Aorta (tissue), 5 donors: ENCODE data around the gene MPG. TPM values are rescaled to one million over a fixed set of nuclear protein-coding genes. Genes with fewer than 3 reads are reported as not detected.

Experiments
- ATAC-seq: fragments of 200-7000 bp; cut with Tn5 transposase; one replicate; pipeline ENCODE4 v1.9.1; 2022; ENCODE audit warnings: moderate library complexity; ENCODE audit not compliant: low FRiP score
- DNase-seq, 2 donors: peaks; one replicate each; pipeline ENCODE4 v3.0.0-alpha.2; 2020
- H3K27ac ChIP-seq, 2 donors: one replicate each; pipeline ENCODE4 v1.5.1; 2013; ENCODE audit warnings: low read length in 2 of 2, mild to moderate bottlenecking in 2 of 2, moderate library complexity in 2 of 2, control low read depth in 1 of 2, inconsistent platforms in 1 of 2, low read depth in 1 of 2
- H3K27me3 ChIP-seq, 2 donors: one replicate each; pipeline ENCODE4 v1.6.1; 2013; ENCODE audit warnings: control low read depth in 1 of 2, low read length in 1 of 2, mild to moderate bottlenecking in 1 of 2, moderate library complexity in 1 of 2; ENCODE audit not compliant: insufficient read depth in 2 of 2, control insufficient read depth in 1 of 2
- H3K36me3 ChIP-seq, 2 donors: one replicate each; pipeline ENCODE4 v1.6.1; 2013; ENCODE audit warnings: control low read depth in 1 of 2, low read length in 1 of 2, mild to moderate bottlenecking in 1 of 2; ENCODE audit not compliant: insufficient read depth in 2 of 2, control insufficient read depth in 1 of 2
- H3K4me1 ChIP-seq, 2 donors: one replicate each; pipeline ENCODE4 v1.6.1; 2013; ENCODE audit warnings: low read length in 2 of 2, control low read depth in 1 of 2, mild to moderate bottlenecking in 1 of 2, moderate library complexity in 1 of 2; ENCODE audit not compliant: insufficient read depth in 2 of 2, control insufficient read depth in 1 of 2
- H3K4me3 ChIP-seq, 2 donors: one replicate each; pipeline ENCODE4 v1.5.1; 2013; ENCODE audit warnings: low read length in 2 of 2, control low read depth in 1 of 2, mild to moderate bottlenecking in 1 of 2
- H3K9me3 ChIP-seq: one replicate; pipeline ENCODE4 v1.6.1; 2013; ENCODE audit warnings: mild to moderate bottlenecking, low read length; ENCODE audit not compliant: control insufficient read depth
- WGBS, 2 donors: extraction: QIAGEN DNeasy Blood & Tissue Kit; methylation state at CpG; one replicate each; pipeline ENCODE4 v1.1.7; 2013; 5-methylcytosine and 5-hydroxymethylcytosine counted together
- intact Hi-C, 2 donors: fragments of 100-400 bp; cut with DNase I; formaldehyde crosslinking; loops; one replicate each; pipeline versions ENCODE4 v1.14.2 to v1.15.0; 2022
- polyA plus RNA-seq, 2 donors: library from polyadenylated mRNA; stranded (reverse); fragments of 200-250 nt; gene quantifications; one replicate each; pipeline ENCODE4 v1.2.3, GENCODE V29; 2013
- total RNA-seq, 2 donors: library from RNA; stranded (reverse); fragmentation: NEBNext Ultra II Directional; extraction: Animal tissue kit (Norgen Biotek cat#: 25700); gene quantifications; one replicate each; pipeline ENCODE4 v1.2.1, GENCODE V29; 2021
- donor health status: healthy with polysubstance abuse.
- donor health status: Bipolar disorder and iron deficiency.
- donor health status: DM: no; HTN: no; CAD: no.
- donor health status: DM: no; HTN: no; CAD: no.
- donor health status: DM: yes; HTN: yes; CAD: no.

Gene MPG
- total and polyA plus RNA-seq, 4 donors = 56.2 to 213 (median 74.1) TPM

GRCh38 chr16:106623-107324 is 28.7 kb downstream of the MPG start:
- Histone ChIP-seq H3K4me3 (no peak overlapping the region), H3K9me3 (no peaks in the 10 kb centered on the region), H3K27ac (peak overlapping the region in 1 of 2 donors; percentile 37), H3K4me1 (no peaks in the 10 kb centered on the region), H3K27me3 (no peaks in the 10 kb centered on the region), H3K36me3 (peaks cover 0 to 2% of the 10 kb centered on the region in 2 donors)
- DNase-seq (peak in 1 of 2 donors; percentile 56), ATAC-seq (peak; percentile 66)
- WGBS, 2 donors = 22 to 25% methylated on average over 6 of the region's 6 CpGs
- intact Hi-C loops = loop anchor here (2.0 to 5.0 kb wide), 3 partner anchors 74 to 256 kb away; partner anchors contain the start of gene HBQ1 (in 2 of the 2)

GRCh38 chr16:112153-112840 is 34.3 kb downstream of the MPG start:
- H3K27ac ChIP-seq = no peak overlapping the region
- WGBS, 2 donors = 93% methylated on average over 21 of the region's 21 CpGs
- H3K27me3 ChIP-seq = no peaks in the 10 kb centered on the region
- no peaks in the 10 kb centered on the region for H3K4me1 ChIP-seq
- no peaks in the 10 kb centered on the region for H3K9me3 ChIP-seq
- intact Hi-C loops = no loop called here
- peak; percentile 40 for ATAC-seq
- no peak overlapping the region for H3K4me3 ChIP-seq
- peaks cover 0 to 9% of the 10 kb centered on the region in 2 donors for H3K36me3 ChIP-seq
- DNase-seq = peak in 1 of 2 donors; percentile 4

GRCh38 chr16:114327-114726 is 36.3 kb downstream of the MPG start:
- intact Hi-C loops = no loop called here

GRCh38 chr16:116015-116414 is 38.0 kb downstream of the MPG start:
- ATAC-seq (no peak), DNase-seq (peak; percentile 17 to 33)
- Histone ChIP-seq H3K4me1 (no peaks in the 10 kb centered on the region), H3K9me3 (no peaks in the 10 kb centered on the region), H3K27me3 (no peaks in the 10 kb centered on the region), H3K4me3 (no peak overlapping the region), H3K36me3 (peaks cover 0 to 8% of the 10 kb centered on the region in 2 donors), H3K27ac (no peak overlapping the region)
- intact Hi-C loops = no loop called here
- 84 to 86% methylated on average over 7 of the region's 7 CpGs for WGBS, 2 donors

More at GRCh38 chr16:114327-114726, 36.3 kb downstream of the MPG start:
- no peak for DNase-seq
- Histone ChIP-seq H3K36me3 (peaks cover 0 to 9% of the 10 kb centered on the region in 2 donors), H3K27me3 (no peaks in the 10 kb centered on the region), H3K4me3 (no peak overlapping the region), H3K27ac (no peak overlapping the region), H3K9me3 (no peaks in the 10 kb centered on the region), H3K4me1 (no peaks in the 10 kb centered on the region)
- ATAC-seq = no peak
- WGBS, 2 donors = 89 to 92% methylated on average over 2 of the region's 2 CpGs

- Histone ChIP-seq H3K9me3 (no peaks in the 10 kb centered on the region), H3K27ac (no peak overlapping the region), H3K36me3 (no peaks in the 10 kb centered on the region), H3K27me3 (no peaks in the 10 kb centered on the region), H3K4me1 (no peaks in the 10 kb centered on the region), H3K4me3 (no peak overlapping the region)
- intact Hi-C loops = no loop called here
- ATAC-seq (peak; percentile 39), DNase-seq (peak; percentile 55 to 82)
- 63 to 65% methylated on average over 19 of the region's 19 CpGs for WGBS, 2 donors
These were observed 39.6 kb downstream of the MPG start for GRCh38 chr16:117379-118365.

- 89 to 90% methylated on average over 2 of the region's 2 CpGs for WGBS, 2 donors
- H3K27ac ChIP-seq = no peak overlapping the region
- H3K36me3 ChIP-seq = no peaks in the 10 kb centered on the region
- no peaks in the 10 kb centered on the region for H3K9me3 ChIP-seq
- no peaks in the 10 kb centered on the region for H3K27me3 ChIP-seq
- no peaks in the 10 kb centered on the region for H3K4me1 ChIP-seq
- intact Hi-C loops = no loop called here
- ATAC-seq (no peak), DNase-seq (peak; percentile 28 to 54)
- no peak overlapping the region for H3K4me3 ChIP-seq
These were observed 40.8 kb downstream of the MPG start for GRCh38 chr16:118857-119256.

- intact Hi-C loops = no loop called here
- DNase-seq (peak in 1 of 2 donors; percentile 25), ATAC-seq (no peak)
- Histone ChIP-seq H3K27ac (no peak overlapping the region), H3K4me1 (no peaks in the 10 kb centered on the region), H3K9me3 (no peaks in the 10 kb centered on the region), H3K4me3 (no peak overlapping the region), H3K27me3 (no peaks in the 10 kb centered on the region), H3K36me3 (no peaks in the 10 kb centered on the region)
- WGBS, 2 donors = 95 to 97% methylated on average over 5 of the region's 5 CpGs
These were observed 41.3 kb downstream of the MPG start for GRCh38 chr16:119295-119694.

- H3K4me1 ChIP-seq = no peaks in the 10 kb centered on the region
- H3K9me3 ChIP-seq = no peaks in the 10 kb centered on the region
- H3K36me3 ChIP-seq = no peaks in the 10 kb centered on the region
- 92 to 94% methylated on average over 3 of the region's 3 CpGs for WGBS, 2 donors
- intact Hi-C loops = no loop called here
- no peak overlapping the region for H3K4me3 ChIP-seq
- ATAC-seq (no peak), DNase-seq (peak in 1 of 2 donors; percentile 41)
- no peaks in the 10 kb centered on the region for H3K27me3 ChIP-seq
- no peak overlapping the region for H3K27ac ChIP-seq
These were observed 41.9 kb downstream of the MPG start for GRCh38 chr16:119835-120491.
